ENCODE measurements around the gene AP3B1. TPM values are rescaled to one million over a fixed set of nuclear protein-coding genes. Genes with fewer than 3 reads are reported as not detected.

AP3B1 gene
- total RNA-seq, 1 donor from 2014 or later = 11.6 TPM

Other genes starting within 250 kb of the AP3B1 start
- gene SCAMP1, start 65.9 kb upstream of the AP3B1 start, total RNA-seq = 11.3 TPM